Astrocyte (in vitro differentiated cells and primary cell): ENCODE data around the gene RBP3. TPM values are rescaled to one million over a fixed set of nuclear protein-coding genes. Genes with fewer than 3 reads are reported as not detected.

ENCODE experiments used
- DNase-seq: peaks from one replicate; pipeline ENCODE4 v3.0.0-alpha.2; 2010; ENCODE audit warnings: low read depth
- FAIRE-seq: peaks from 2 replicates; lab custom pipeline; 2011; peaks lifted over from hg19 to GRCh38; lab: Jason Lieb, UNC
- H2AFZ ChIP-seq: 2 replicates; pipeline ENCODE4 v1.6.0; 2012; ENCODE audit warnings: low read depth, low read length, inconsistent platforms
- H3K27ac ChIP-seq: 2 replicates; pipeline ENCODE4 v1.5.1; 2011; ENCODE audit warnings: low read depth, low read length, inconsistent platforms
- H3K27me3 ChIP-seq: 2 replicates; pipeline ENCODE4 v1.6.0; 2011; ENCODE audit warnings: low read length, inconsistent platforms; ENCODE audit not compliant: insufficient read depth
- H3K36me3 ChIP-seq: 2 replicates; pipeline ENCODE4 v1.5.1; 2011; ENCODE audit warnings: low read length, inconsistent platforms; ENCODE audit not compliant: insufficient read depth
- H3K4me1 ChIP-seq: 2 replicates; pipeline ENCODE4 v1.5.1; 2011; ENCODE audit warnings: low read length, inconsistent platforms; ENCODE audit not compliant: insufficient read depth
- H3K4me2 ChIP-seq: 2 replicates; pipeline ENCODE4 v1.6.0; 2012; ENCODE audit warnings: low read length, inconsistent platforms
- H3K4me3 ChIP-seq: 2 replicates; pipeline ENCODE4 v1.5.1; 2011; ENCODE audit warnings: low read depth, mild to moderate bottlenecking, low read length, inconsistent platforms; ENCODE audit not compliant: insufficient read depth
- H3K79me2 ChIP-seq: 2 replicates; pipeline ENCODE4 v1.6.0; 2012; ENCODE audit warnings: mild to moderate bottlenecking, low read length, inconsistent platforms; ENCODE audit not compliant: insufficient read depth
- H3K9ac ChIP-seq: 2 replicates; pipeline ENCODE4 v1.6.0; 2012; ENCODE audit warnings: mild to moderate bottlenecking, low read length, inconsistent platforms
- H3K9me3 ChIP-seq: 2 replicates; pipeline ENCODE4 v1.5.1; 2012; ENCODE audit warnings: low read depth, mild to moderate bottlenecking, low read length, inconsistent platforms; ENCODE audit not compliant: insufficient read depth
- H4K20me1 ChIP-seq: 2 replicates; pipeline ENCODE4 v1.6.0; 2012; ENCODE audit warnings: low read length, inconsistent platforms; ENCODE audit not compliant: insufficient read depth
- H3K27ac Mint-ChIP-seq: one replicate; pipeline ENCODE4 v1.8.0; 2021; ENCODE audit warnings: mild to moderate bottlenecking, mixed read lengths; ENCODE audit not compliant: unreplicated experiment
- H3K27me3 Mint-ChIP-seq: one replicate; pipeline ENCODE4 v1.8.0; 2021; ENCODE audit warnings: low read depth, mixed read lengths; ENCODE audit not compliant: unreplicated experiment
- H3K36me3 Mint-ChIP-seq: one replicate; pipeline ENCODE4 v1.8.0; 2021; ENCODE audit warnings: low read depth, mixed read lengths; ENCODE audit not compliant: unreplicated experiment
- H3K4me1 Mint-ChIP-seq: one replicate; pipeline ENCODE4 v1.8.0; 2021; ENCODE audit warnings: low read depth, mixed read lengths; ENCODE audit not compliant: unreplicated experiment
- H3K4me3 Mint-ChIP-seq: one replicate; pipeline ENCODE4 v1.8.0; 2021; ENCODE audit warnings: mild to moderate bottlenecking, moderate library complexity, mixed read lengths; ENCODE audit not compliant: unreplicated experiment
- H3K9me3 Mint-ChIP-seq: one replicate; pipeline ENCODE4 v1.8.0; 2021; ENCODE audit warnings: mild to moderate bottlenecking, mixed read lengths; ENCODE audit not compliant: unreplicated experiment
- CTCF ChIP-seq: IDR thresholded peaks from 2 replicates; pipeline ENCODE4 v1.5.1; 2011; ENCODE audit warnings: low read depth, mild to moderate bottlenecking, inconsistent platforms, low read length, moderate library complexity; ENCODE audit not compliant: insufficient read depth
- EZH2 ChIP-seq: IDR thresholded peaks from 2 replicates; pipeline ENCODE4 v1.6.1; 2012; ENCODE audit warnings: mild to moderate bottlenecking, low read length, inconsistent platforms; ENCODE audit not compliant: insufficient read depth
- total RNA-seq: library from RNA; stranded (reverse); gene quantifications from 2 replicates; pipeline ENCODE4 v1.2.1, GENCODE V29; 2021

The RBP3 gene
- total RNA-seq, 1 donor from 2014 or later = not detected

- Histone ChIP-seq H3K9ac (no peak overlapping the region), H2AFZ (no peak overlapping the region), H3K27me3 (peaks cover 9% of the 10 kb centered on the region), H3K9me3 (no peaks in the 10 kb centered on the region), H4K20me1 (no peaks in the 10 kb centered on the region), H3K4me3 (no peak overlapping the region), H3K4me1 (no peaks in the 10 kb centered on the region), H3K27ac (no peak overlapping the region), H3K36me3 (no peaks in the 10 kb centered on the region), H3K79me2 (no peaks in the 10 kb centered on the region), H3K4me2 (no peak overlapping the region)
- Mint-ChIP-seq H3K9me3 (no peaks in the 10 kb centered on the region), H3K27me3 (peaks cover 37% of the 10 kb centered on the region), H3K4me1 (peaks cover 3% of the 10 kb centered on the region), H3K4me3 (no peak overlapping the region), H3K27ac (no peak overlapping the region), H3K36me3 (no peaks in the 10 kb centered on the region)
- DNase-seq = no peak
- no peak for TF ChIP-seq EZH2
- TF ChIP-seq CTCF = no peak
- FAIRE-seq = no peak
These were observed 17.8 kb upstream of the RBP3 start for GRCh38 chr10:47330366-47330765.

GRCh38 chr10:47330804-47331203, 17.4 kb upstream of the RBP3 start:
- Mint-ChIP-seq H3K4me3 (no peak overlapping the region), H3K27me3 (peaks cover 37% of the 10 kb centered on the region), H3K27ac (no peak overlapping the region), H3K36me3 (no peaks in the 10 kb centered on the region), H3K9me3 (no peaks in the 10 kb centered on the region), H3K4me1 (peaks cover 3% of the 10 kb centered on the region)
- H3K4me1 ChIP-seq = no peaks in the 10 kb centered on the region
- no peaks in the 10 kb centered on the region for H3K79me2 ChIP-seq
- H3K36me3 ChIP-seq = no peaks in the 10 kb centered on the region
- no peak overlapping the region for H3K4me2 ChIP-seq
- H3K27ac ChIP-seq = no peak overlapping the region
- H3K27me3 ChIP-seq = peaks cover 11% of the 10 kb centered on the region
- no peak overlapping the region for H3K9ac ChIP-seq
- no peaks in the 10 kb centered on the region for H3K9me3 ChIP-seq
- no peak overlapping the region for H3K4me3 ChIP-seq
- TF ChIP-seq EZH2 (no peak), CTCF (no peak)
- no peaks in the 10 kb centered on the region for H4K20me1 ChIP-seq
- FAIRE-seq (no peak), DNase-seq (no peak)
- no peak overlapping the region for H2AFZ ChIP-seq

GRCh38 chr10:47331491-47331890, 16.7 kb upstream of the RBP3 start:
- no peak overlapping the region for H3K27ac Mint-ChIP-seq
- DNase-seq = no peak
- FAIRE-seq = no peak

More at GRCh38 chr10:47331491-47331890, 16.7 kb upstream of the RBP3 start:
- no peaks in the 10 kb centered on the region for H4K20me1 ChIP-seq
- no peak overlapping the region for H2AFZ ChIP-seq
- no peaks in the 10 kb centered on the region for H3K9me3 Mint-ChIP-seq
- H3K4me1 ChIP-seq = no peaks in the 10 kb centered on the region
- TF ChIP-seq CTCF = no peak
- no peak for TF ChIP-seq EZH2
- no peaks in the 10 kb centered on the region for H3K36me3 Mint-ChIP-seq
- H3K27me3 ChIP-seq = peaks cover 11% of the 10 kb centered on the region
- H3K79me2 ChIP-seq = no peaks in the 10 kb centered on the region
- no peak overlapping the region for H3K4me3 ChIP-seq
- H3K9ac ChIP-seq = no peak overlapping the region
- H3K4me1 Mint-ChIP-seq = peaks cover 3% of the 10 kb centered on the region
- H3K4me2 ChIP-seq = no peak overlapping the region
- no peaks in the 10 kb centered on the region for H3K9me3 ChIP-seq
- no peaks in the 10 kb centered on the region for H3K36me3 ChIP-seq
- H3K27me3 Mint-ChIP-seq = peaks cover 38% of the 10 kb centered on the region
- H3K4me3 Mint-ChIP-seq = no peak overlapping the region
- no peak overlapping the region for H3K27ac ChIP-seq
